Fibroblast of skin of left biceps (primary cell): ENCODE data around the gene PAN3.

Experiments
- DNase-seq, 2 experiments: peaks; one replicate each; pipeline ENCODE4 v3.0.0-alpha.2; 2013; ENCODE audit warnings: low read depth in 2 of 2

The PAN3 gene

GRCh38 chr13:28220166-28220565 is 81.8 kb downstream of the PAN3 start:
- peak in 1 of 2 experiments; percentile 1 for DNase-seq

GRCh38 chr13:28229522-28230411 is 91.4 kb downstream of the PAN3 start:
- no peak for DNase-seq

DNA sequence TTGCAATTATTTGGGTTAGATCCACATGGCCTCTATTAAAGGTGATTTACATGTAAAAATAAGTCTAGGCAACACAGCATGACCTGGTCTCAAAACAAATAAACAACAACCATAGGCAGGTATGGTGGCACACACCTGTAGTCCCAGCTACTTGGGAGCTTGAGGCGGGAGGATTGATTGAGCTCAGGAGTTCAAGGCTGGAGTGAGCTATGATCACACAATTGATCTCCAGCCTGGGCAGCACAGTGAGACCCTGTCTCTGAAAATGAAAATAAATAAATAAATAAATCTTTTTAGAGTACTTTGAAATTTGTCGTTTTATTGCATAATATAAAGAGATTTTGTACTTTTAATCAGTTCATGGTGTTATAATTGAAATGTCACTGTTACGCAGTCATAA is 93.3 kb downstream of the PAN3 start:
- DNase-seq, result no peak

DNA sequence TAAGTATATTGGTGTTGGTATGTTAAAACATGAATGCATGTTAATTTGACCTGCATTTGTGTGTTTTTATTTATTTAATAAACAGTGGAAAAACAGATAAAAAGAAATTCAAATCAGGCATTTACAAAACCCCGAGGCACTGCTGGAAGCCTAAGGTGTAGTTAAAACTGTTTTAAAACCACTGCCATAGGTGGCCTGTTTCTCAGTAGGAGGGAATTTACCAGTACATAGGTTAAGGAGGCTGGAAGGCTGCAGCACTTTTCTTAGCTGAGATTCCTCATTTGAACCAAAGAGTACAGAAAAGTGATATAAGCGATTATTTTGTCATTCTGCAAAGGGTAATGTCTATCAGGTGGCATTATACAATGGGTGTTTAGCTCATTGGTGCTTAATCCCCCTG is 99.6 kb downstream of the PAN3 start:
- no peak for DNase-seq

- DNase-seq, result no peak
These were observed 101.0 kb downstream of the PAN3 start for GRCh38 chr13:28239374-28239773.

DNA sequence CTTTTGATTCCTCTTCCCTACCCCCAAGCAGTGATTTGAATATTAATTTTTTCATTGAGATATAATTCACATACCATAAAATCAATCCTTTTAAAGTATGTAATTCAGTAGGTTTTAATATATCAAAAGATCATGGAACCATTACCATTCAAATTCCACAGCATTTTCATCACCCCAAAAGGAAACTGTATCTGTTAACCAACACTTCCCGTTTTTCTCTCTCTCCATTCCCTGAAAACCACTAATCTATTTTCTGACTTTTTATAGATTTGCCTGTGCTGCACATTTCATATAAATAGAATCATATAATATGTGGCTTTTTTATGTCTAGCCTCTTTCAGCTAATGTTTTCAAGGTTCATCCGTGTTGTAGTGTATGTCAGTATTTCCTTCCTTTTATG is 107.1 kb downstream of the PAN3 start:
- no peak for DNase-seq

DNA sequence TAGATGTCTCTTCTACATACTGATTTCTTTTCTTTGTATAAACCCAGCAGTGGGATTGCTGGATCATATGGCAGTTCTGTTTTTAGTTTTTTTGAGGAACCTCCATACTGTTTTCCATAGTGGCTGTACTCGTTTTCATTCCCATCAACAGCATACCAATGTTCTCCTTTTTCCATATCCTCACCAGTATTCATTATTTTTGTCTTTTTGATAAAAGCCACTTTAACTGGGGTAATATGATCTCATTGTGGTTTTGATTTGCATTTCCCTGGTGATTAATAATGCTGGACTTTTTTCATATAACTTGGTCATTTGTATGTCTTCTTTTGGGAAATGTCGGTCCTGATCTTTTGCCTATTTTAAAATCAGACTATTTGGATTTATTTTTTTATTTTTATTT is 108.5 kb downstream of the PAN3 start:
- no peak for DNase-seq

DNA sequence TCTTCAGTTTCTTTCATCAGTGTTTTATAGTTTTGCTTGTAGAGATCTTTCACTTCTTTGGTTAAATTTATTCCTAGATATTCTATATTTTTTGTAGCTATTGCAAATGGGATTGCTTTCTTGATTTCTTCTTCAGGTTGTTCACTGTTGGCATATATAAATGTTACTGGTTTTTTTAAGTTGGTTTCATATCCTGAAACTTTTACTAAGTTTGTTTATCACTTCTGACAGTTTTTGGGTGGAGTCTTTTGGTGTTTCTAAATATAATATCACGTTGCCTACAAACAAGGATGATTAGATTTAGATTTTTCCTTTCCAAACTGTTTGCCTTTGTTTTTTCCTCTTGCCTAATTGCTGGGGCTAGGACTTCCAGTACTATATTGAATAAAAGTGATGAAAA is 109.7 kb downstream of the PAN3 start:
- DNase-seq, result no peak

DNA sequence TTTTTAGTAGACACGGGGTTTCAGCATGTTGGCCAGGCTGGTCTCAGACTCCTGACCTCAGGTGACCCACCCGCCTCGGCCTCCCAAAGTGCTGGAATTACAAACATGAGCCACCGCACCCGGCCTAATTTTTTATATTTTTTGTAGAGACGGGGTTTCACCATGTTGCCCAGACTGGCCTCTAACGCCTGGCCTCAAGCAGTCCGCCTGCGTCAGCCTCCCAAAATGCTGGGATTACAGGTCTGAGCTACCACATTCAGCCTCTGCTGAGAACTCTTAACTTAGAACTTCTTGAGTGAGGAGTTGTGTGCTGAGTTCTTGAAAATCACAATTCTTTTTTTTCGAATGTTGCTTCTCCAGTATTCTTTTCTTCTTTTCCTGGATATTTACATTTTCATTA is 112.2 kb downstream of the PAN3 start:
- no peak for DNase-seq

DNA sequence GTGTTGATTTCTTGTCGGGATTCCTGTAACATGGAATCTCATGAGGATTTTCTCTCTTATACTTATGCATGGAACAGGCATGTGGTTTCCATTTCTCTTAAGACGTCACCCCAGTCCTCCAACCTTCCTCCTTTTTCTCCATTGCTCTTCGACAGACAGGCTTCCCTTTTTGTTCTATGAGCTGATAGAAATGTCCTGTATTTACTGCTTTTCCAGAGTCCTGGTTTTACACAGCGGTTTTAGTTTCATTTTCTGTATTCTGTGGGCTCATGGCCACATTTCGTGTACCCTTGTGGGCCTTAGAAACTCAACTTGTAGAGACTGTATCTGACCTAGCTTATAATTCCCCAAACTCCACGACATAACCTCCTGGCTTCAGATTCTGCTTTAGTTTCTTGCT is 113.1 kb downstream of the PAN3 start:
- DNase-seq, result no peak

GRCh38 chr13:28252547-28252946 is 114.2 kb downstream of the PAN3 start:
- no peak for DNase-seq

GRCh38 chr13:28257305-28257704 is 119.0 kb downstream of the PAN3 start:
- no peak for DNase-seq

DNA sequence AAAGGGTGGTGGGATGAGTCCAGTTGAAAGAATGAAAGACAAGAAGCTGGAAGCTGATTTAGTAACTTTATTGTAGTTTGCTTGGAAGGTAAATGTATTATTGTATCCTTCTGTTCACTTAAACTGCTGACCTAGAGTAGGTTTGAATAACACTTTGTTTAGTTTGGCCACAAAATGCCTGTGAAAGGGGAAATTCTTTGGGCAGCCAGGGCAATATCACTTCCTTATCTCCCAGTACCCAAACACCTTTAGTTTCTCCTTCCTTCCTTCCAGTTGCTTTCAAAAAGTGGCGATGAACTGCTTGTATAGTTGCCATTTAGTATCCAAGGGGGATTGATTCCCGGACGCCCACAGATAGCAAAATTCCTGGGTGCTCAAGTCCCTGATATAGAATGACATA is 120.1 kb downstream of the PAN3 start:
- no peak for DNase-seq

- no peak for DNase-seq
These were observed 129.2 kb downstream of the PAN3 start for GRCh38 chr13:28267497-28267896.

DNA sequence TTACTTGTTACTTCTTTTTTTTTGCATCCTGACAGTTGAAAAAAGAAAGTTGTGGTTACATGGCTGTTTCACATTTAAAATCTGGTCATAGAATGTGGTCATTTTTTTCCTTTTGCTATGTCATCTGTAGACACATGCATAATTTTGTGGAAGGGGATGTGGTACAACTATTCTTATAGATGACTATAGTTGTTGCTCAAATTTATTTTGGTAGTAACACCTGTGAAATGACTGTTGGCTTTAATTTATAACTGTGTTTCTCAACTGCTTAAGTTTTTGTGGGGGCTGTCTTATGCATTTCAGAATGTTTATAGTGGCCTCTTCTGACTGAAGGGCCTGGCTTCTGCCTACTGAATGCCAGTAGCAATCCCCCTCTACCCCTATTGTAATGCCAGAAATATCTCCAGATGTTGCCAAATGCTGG is 130.5 kb downstream of the PAN3 start:
- no peak for DNase-seq

- DNase-seq, result no peak
These were observed 132.9 kb downstream of the PAN3 start for GRCh38 chr13:28271056-28271840.

- DNase-seq, result no peak
These were observed 135.6 kb downstream of the PAN3 start for GRCh38 chr13:28273919-28274318.

GRCh38 chr13:28282451-28282850 is 144.1 kb downstream of the PAN3 start:
- DNase-seq, result no peak

- no peak for DNase-seq
These were observed 145.3 kb downstream of the PAN3 start for GRCh38 chr13:28283600-28283999.

DNA sequence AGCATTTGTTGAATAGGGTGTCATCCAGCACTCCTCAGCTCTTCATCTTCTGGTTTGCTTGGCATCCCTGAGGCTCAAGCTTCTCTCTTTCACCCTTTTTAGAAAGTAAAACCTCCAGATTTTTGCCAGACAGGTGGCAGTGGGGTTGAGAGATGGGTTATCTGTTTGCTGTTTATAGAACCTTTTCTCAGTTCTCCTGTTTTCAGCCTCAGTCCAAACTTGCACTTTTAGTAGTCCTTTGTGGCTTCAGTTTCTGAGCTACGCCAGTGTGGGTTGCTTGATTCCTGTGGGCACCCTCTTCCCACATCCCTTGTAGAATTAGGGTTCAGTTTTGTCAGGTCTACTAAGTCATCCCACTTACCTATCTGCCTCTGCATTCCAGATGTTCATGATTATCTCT is 147.9 kb downstream of the PAN3 start:
- no peak for DNase-seq

- DNase-seq, result no peak
These were observed 159.0 kb downstream of the PAN3 start for GRCh38 chr13:28297341-28297740.

- DNase-seq, result no peak
These were observed 161.6 kb downstream of the PAN3 start for GRCh38 chr13:28299916-28300315.

- no peak for DNase-seq
These were observed 163.5 kb downstream of the PAN3 start for GRCh38 chr13:28301839-28302238.
